ENCODE measurements around the gene ZNF622.

Gene ZNF622

GRCh38 chr5:16427587-16427986 lies 38.0 kb downstream of the ZNF622 start:
- no peak for DNase-seq

- DNase-seq = peak; percentile 11
These were observed 47.1 kb downstream of the ZNF622 start for GRCh38 chr5:16418471-16418922.

- DNase-seq = no peak
These were observed 48.1 kb downstream of the ZNF622 start for GRCh38 chr5:16417398-16418074.

- no peak for DNase-seq
These were observed 50.7 kb downstream of the ZNF622 start for GRCh38 chr5:16414861-16415260.

GRCh38 chr5:16413166-16413860 lies 52.3 kb downstream of the ZNF622 start:
- DNase-seq = no peak

GRCh38 chr5:16412556-16412955 lies 53.0 kb downstream of the ZNF622 start:
- no peak for DNase-seq

- no peak for DNase-seq
These were observed 53.7 kb downstream of the ZNF622 start for GRCh38 chr5:16411741-16412455.

- no peak for DNase-seq
These were observed 54.4 kb downstream of the ZNF622 start for GRCh38 chr5:16411235-16411634.

- DNase-seq = no peak
These were observed 55.3 kb downstream of the ZNF622 start for GRCh38 chr5:16410338-16410737.

- DNase-seq = no peak
These were observed 59.0 kb downstream of the ZNF622 start for GRCh38 chr5:16406630-16407029.

- DNase-seq = no peak
These were observed 59.6 kb downstream of the ZNF622 start for GRCh38 chr5:16406023-16406422.
